HG02970 (cell line): Measurements from ENCODE around the gene SYTL5.

ENCODE experiments used
- ATAC-seq: cut with Tn5 transposase; IDR thresholded peaks from one replicate; pipeline ENCODE4 v1.9.1; 2021; ENCODE audit warnings: mild to moderate bottlenecking, moderate library complexity, moderate number of reproducible peaks; ENCODE audit not compliant: unreplicated experiment, low FRiP score

Gene SYTL5

DNA sequence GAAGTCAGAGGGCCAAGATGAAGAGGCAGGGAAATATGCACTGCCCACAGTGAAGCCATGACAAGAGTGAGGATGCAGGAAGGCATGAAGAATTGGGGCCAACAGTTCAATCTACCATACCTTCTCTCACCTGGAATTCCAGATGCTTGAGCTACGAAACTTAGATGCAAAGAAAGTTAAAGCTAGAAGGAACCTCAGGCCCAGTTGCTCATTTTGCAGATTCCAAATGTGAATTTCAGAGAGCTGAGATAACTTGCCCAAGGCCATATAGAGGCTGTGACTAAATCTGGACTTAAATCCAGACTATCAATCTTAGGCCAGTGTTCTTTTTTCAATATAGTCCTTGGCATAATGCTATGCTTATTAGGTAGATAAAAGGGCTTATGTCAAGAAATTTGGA lies 121.6 kb downstream of the SYTL5 start:
- ATAC-seq, result no peak

DNA sequence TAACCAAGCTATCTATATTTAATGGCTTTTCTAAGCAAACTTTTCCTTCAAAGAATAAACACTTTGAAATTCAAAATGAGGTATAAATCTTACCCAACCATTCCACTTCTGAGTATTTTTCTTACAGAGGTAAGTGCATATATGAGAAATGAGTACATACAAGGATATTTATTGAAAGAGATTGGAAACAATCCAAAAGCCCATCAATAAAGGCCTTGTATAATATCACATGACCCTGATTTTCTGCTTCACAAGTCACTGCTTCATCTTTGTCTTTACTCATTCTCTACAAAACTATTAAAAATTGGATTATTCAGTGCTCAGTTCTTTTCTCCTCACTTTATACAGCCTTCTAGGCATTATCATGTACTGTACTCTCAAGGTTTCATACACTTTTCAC lies 123.0 kb downstream of the SYTL5 start:
- no peak for ATAC-seq

DNA sequence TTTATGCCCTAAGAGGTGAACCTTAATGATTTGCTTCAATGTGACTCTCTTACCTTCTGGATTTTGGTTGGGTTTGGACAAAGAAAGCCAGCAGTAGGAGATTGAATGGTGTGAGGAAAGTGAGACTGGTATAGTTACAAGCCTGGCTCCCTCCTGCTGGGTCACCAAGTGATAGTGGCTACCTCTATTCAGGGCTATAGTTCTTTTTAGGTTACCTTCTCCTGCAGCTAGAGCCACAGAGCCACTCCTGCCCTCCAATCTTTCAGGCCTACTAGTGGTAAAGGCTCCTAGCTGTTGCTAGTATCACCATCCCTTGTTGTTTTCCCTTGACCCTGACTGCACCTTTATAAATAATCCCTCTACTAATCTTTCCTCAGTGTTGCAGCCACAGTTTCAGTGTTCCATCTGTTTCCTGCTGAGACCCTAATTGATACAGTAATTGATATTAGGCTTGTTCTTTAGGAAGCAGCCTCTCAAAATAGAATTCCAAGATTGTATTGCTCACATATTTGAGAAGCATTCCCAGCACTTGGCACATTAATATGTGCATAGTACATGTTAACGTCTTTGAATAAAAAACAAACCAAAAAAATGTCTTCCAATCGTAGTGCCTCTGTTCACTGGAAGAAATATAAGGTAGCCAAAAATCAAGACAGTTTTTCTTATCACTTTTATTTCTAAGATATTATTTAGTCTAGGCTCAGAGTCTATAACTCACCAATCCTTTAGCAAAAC lies 132.0 kb downstream of the SYTL5 start:
- no peak for ATAC-seq

DNA sequence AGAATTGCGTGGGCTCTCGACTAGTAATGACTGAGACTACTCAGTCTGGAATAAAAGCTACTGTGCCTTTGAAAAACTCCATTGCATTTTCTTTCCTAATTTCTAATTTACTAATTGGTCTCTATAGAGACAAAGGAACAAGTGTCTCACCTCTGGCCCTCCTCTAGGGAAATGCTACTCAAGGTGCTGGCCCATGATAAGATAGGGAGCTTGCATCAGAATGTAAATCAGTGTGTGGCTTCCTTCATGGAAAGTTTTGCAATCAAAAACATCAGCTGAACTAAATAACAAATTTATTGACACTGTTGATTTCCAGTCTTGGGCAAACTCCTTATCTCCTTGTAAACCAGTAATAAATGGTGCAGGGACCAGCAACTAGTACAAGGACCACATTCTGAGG lies 132.5 kb downstream of the SYTL5 start:
- ATAC-seq, result no peak

DNA sequence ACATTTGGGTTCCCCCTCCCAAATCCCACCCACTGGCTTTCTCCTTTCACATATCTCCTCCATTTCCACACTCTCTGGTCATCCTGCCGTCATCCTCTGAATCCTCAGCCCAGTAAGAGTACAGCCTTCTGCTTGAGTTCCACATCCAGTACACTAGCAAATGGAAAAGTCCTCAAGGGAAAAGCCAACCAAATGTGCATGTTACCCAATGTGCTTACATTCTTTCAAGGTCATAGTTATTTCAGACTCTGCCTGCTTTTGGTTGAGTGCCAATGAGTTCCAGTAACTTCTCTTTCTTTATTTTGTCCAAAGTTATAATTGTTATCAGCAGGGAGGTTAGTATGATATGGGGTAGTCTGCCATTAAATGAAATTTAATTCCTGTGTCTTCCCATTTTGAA lies 136.3 kb downstream of the SYTL5 start:
- no peak for ATAC-seq

DNA sequence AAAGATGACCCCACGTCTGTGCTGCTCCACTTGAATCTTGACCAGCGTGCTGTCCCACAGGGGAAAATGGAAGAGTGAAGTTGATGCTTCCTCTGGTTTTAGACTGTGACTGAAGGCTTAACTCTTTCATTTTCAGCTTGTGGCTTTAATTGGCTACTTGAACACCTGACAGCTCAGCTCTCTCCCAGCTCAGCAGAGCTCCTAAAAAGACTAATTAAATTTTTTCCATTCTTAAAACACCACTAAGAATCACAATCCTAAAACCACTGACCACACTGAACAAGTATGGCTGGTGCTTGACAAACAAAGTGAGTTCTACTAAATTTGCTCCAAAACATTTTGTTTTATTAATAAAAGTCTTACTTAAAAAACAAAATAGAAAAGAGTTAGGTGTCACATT lies 142.7 kb downstream of the SYTL5 start:
- ATAC-seq, result no peak

DNA sequence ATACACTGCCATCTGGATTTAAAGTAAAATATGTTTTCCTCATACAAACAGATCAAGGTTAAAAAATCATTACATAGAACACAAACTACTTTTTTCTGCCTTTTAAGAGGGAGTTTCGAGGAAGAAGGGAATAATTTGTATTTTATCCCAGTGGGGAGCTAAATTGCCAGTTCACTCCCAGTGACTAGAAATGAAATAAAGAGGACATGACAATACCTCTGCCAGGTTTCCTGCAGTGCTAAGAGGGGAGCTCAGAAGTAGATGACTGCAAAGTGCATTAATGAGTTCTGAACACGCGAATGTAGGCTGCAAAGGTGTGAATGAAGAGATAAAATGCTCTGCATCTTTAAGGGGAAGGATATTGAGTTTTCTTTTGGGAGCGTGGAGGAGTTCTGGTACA lies 144.6 kb downstream of the SYTL5 start:
- no peak for ATAC-seq

DNA sequence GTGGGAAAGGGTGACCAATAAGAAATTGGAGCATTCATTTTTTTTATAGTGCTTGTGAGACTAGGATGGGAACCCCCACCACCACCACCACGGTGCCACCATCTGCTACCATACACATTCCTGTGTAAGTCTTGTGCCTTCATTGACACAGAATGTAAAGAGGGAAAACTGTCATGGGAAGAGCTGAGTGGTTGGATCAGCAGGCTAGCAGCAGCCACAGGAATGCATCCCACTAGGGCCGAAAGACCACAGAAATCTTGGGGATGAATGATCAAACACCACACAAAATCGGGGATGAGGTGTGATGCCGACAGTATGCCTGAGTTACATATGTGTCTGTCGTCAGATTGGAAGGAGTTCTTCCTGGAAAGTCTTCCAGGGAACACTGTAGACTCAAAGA lies 145.1 kb downstream of the SYTL5 start:
- ATAC-seq, result no peak

DNA sequence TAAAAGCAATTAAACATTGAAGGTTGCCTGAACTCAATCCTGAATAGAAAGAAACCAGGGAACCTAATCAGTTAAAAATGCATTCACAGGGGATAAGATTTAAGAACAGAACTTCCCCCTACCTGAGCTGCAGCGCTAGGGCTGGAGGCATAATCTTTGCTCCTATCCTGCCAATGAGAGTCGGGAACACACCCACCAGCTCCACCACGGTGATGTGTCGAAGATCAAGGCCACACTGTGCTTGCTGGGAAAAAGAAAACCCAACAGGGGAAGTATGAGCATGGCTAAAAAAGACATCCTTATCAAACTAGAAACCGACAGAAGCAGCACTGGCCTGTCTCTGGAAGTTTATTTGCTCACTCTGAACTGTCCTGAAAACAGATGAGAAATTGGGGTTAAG lies 148.0 kb downstream of the SYTL5 start:
- no peak for ATAC-seq

DNA sequence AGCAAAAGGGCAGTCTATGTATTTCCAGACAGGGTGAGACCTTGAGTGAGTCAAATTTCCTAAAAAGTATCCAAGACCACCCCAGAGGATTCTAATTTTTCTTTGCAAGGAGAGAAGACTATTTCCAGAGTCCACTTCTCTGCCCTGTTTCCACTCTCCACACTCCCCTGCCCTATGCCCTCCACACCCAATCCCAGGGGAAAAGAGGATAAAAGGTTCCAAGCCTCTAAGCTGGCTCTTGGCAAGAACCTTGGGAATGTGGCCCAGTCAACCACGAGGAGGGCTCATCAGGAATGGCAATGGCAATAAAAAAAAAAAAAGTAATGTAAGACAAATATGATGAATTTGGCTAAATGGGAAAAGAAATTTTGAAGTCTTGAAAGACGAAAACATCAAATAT lies 148.5 kb downstream of the SYTL5 start:
- ATAC-seq, result no peak

DNA sequence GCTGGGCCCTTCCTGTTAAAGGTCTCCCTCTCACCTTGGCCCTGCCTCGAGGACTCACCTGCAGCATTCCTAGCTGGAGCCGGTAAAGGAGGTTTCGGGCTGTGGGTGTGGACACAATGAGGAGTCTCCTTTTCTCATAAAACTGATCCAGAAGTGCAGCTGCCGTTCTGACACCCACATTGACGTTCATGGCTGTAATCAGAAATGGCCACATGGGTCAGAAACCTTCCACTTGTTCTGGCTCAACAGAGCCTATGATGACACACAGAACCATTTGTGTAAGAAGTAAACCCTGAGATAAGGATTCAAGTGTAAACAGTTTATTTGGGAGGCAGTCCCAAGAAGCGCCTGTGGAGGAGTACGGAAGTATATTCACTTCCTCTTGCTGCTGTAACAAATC lies 150.5 kb downstream of the SYTL5 start:
- no peak for ATAC-seq

DNA sequence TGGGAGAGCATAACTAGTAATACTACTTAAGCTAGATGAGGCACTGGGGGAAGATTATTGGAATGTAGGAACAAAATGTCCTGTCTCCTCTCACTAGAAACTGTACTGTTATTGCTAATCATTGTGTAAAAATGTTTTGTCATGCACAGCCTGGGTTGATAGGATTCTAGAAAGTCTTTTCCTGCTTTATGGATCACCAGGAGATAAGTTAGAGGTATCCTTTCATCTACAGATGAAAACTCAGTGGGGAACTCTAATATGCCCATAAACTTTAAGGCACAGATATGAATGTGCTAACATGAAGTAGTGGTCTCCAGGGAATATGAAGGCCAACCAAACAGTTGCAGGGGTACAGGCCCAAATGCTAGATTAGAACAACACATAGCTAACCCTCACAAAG lies 156.8 kb downstream of the SYTL5 start:
- no peak for ATAC-seq

DNA sequence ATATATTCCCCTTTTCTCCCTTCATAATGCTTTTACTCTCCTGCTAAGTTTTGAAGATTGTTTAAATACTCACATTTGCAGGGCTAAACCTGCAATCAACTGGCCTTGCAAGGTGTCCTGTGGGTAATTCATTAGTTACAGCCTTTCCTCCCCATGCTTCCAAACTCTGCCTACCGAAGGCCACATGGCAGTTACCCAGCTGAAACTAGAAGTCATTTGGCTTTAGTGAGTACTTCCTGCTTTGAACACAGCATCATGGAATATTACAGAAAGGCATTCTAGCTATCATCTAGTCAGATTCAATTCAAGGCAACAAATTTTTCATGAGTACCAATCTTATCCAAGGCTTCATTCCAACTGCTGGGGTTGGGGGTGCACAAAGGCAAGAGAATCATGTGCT lies 158.7 kb downstream of the SYTL5 start:
- no peak for ATAC-seq

DNA sequence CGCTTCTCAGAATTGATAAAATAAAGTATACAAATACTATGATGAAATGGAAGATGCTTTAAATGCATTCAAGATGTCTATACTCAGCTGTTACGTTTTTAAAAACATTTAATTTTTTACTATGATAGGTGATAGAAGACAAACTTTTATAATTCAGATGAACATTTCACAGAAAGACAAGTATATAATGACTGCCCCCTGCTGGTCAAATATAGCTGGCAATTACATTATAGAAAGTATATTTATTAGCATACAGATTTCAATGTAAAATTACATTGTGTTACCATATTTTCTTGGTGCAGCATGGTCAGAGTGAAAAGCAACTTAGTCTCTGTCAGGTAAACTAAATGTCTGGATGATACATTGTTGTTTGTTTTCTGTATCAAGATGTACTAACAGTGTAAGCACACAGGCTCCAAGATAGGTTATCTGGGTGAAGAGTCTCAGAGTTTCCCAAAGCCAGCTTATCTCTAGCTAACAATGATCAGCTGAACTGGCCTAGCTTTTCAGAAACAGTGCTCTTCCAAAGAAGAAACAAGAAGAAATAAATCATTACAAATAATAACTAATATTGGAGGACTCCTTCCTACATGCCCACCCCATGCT lies 160.2 kb downstream of the SYTL5 start:
- no peak for ATAC-seq

DNA sequence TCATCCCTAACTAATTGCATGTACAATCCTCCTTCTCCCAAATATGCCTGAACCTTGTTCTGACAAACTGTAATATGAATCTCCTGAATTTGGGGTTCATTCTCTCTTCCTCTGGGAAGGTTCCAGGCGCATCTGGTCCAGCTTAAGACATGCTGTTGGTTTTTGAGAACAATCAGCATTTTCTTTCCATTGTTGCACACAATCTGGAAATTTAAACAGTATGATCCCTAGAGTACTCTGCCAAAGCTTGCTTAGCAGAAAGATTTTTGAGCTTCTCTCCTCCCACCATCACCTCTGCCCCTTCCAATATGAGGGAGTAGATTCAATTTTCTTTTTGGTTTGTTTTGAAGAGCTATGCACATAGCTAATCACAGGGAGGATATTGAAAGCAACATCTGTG lies 164.2 kb downstream of the SYTL5 start:
- ATAC-seq, result no peak

DNA sequence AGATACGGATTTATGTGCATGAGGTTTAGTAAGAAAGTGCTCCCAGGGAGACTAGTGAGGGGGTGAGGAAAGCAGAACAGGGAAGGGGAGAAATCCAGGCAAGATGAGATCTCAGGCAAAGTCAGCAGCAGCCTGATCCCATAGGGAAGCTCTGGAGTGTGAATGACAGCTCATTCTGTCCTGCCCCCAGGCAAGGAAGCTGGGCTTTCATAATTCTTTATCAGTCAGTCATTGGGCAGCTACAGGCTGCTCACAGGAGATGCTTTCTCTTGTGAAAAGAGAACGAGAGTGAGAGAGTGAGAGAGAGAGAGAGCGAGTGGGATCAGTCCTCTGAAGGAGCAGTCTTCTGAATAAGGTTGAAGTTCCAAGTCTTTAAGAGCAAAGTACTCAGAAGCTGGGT lies 166.2 kb downstream of the SYTL5 start:
- no peak for ATAC-seq

DNA sequence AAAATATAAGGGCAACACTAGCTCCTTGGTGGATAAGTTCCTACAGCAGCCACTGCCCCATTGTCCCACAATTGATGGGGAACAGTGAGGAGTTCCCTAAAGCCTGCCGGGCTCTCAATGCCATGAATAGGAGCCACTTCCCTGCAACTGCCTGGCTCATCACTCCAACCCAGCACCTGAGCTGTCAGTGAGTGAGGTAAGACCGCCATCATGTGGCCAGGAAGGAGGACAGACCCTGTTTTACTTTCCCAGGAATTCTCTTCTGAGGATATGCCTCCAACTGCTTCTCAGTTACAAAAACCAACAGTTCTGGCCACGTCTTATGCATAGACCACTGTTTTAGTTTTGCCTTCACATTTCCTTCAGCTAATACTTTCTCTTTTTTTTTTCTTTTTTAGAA lies 168.8 kb downstream of the SYTL5 start:
- no peak for ATAC-seq

DNA sequence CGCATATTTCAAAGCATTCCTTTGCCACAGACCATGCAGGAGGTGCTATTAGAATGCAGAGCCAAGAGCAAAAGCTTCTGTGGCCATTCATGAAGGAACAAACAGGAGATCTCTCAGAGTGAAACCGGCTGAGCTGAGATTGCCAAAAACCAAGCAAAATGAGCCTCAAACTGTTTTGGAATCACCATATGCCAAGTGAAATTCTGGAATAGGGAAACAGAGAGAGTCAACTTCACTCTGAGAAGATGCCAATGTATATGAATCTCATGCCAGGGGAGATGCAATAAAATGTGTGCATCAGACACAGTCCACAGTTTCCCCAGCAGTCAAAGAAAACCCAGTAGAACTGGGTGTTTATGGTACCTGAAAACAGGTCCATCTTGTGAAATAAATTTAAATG lies 172.0 kb downstream of the SYTL5 start:
- no peak for ATAC-seq
